HG03060 (cell line): ENCODE results near the gene RRAS2.
"Not testable (repeated sequence)": the region's sequence is repeated elsewhere in the genome, so short reads cannot be mapped to it uniquely, and the experiment has no call there.

Source experiments
- ATAC-seq: cut with Tn5 transposase; IDR thresholded peaks from one replicate; pipeline ENCODE4 v1.9.1; 2021; ENCODE audit warnings: low read depth, moderate number of reproducible peaks; ENCODE audit not compliant: unreplicated experiment

The RRAS2 gene

GRCh38 chr11:14358729-14359439, at the start of gene RRAS2:
Gene RRAS2 (minus strand): TSS chr11:14359183. CDS start chr11:14358870, 313 bp downstream.
- ATAC-seq: no peak

DNA sequence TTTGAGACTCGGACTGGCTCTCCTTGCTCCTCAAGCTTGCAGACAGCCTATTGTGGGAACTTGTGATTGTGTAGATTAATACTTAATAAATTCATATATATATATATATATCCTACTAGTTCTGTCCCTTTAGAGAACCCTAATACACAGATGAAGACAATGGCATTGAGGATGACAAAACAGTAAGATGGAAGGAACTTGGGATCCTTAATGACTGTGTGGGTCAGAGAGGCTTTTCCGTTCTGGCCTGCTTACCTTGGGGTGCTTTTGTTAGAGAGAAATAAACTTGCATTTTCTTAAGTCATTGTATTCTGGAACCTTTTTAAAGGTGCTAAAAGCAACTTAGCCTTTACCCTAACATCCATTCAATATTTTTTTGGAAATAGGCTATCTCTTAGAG, 49.6 kb upstream of the RRAS2 start:
- ATAC-seq: no peak

- ATAC-seq: not testable (repeated sequence)
Measured at GRCh38 chr11:14406116-14406515, 47.1 kb upstream of the RRAS2 start.

DNA sequence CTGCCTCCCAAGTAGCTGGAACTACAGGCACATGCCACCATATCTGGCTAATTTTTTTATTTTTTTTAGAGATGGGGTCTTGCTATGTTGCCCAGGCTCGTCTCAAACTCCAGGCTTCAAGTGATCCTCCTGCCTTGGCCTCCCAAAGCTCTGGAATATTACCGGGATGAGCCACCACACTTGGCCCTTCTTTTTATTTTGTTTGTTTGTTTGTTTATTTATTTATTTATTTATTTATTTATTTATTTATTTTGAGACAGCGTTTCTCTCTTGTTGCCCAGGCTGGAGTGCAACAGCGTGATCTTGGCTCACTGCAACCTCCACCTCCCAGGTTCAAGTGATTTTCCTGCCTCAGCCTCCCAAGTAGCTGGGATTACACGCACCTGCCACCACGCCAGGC, 44.5 kb upstream of the RRAS2 start:
- not testable (repeated sequence) for ATAC-seq

GRCh38 chr11:14399087-14399486, 40.1 kb upstream of the RRAS2 start:
- no peak for ATAC-seq

GRCh38 chr11:14396273-14396672, 37.3 kb upstream of the RRAS2 start:
- no peak for ATAC-seq

GRCh38 chr11:14393889-14394288, 34.9 kb upstream of the RRAS2 start:
- no peak for ATAC-seq

GRCh38 chr11:14393129-14393528, 34.1 kb upstream of the RRAS2 start:
- ATAC-seq: no peak

- no peak for ATAC-seq
Measured at GRCh38 chr11:14390669-14391068, 31.7 kb upstream of the RRAS2 start.

- ATAC-seq: no peak
Measured at GRCh38 chr11:14388352-14388751, 29.4 kb upstream of the RRAS2 start.

- no peak for ATAC-seq
Measured at GRCh38 chr11:14386895-14387480, 28.0 kb upstream of the RRAS2 start.

- no peak for ATAC-seq
Measured at GRCh38 chr11:14386081-14386480, 27.1 kb upstream of the RRAS2 start.

DNA sequence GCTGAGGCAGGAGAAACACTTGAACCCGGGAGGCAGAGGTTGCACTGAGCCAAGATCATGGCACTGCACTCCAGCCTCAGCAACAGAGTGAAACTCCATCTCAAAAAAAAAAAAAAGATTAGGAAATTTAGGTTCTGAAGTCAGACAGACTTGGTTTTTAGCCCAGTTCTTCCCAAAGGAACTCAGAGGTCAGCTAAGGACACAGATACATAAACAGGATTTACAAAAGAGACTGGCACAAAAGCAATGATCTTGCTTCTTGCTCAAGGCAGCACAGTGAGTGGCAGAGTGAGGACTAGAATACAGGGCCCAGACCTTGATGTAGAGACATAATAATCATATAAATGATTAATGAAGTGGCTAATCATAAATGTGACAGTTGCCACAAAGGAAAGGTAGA, 25.4 kb upstream of the RRAS2 start:
- no peak for ATAC-seq

- no peak for ATAC-seq
Measured at GRCh38 chr11:14381968-14382367, 23.0 kb upstream of the RRAS2 start.

GRCh38 chr11:14380947-14381561, 22.1 kb upstream of the RRAS2 start:
- no peak for ATAC-seq

- ATAC-seq: no peak
Measured at GRCh38 chr11:14380125-14380936, 21.3 kb upstream of the RRAS2 start.

GRCh38 chr11:14378171-14378570, 19.2 kb upstream of the RRAS2 start:
- no peak for ATAC-seq

DNA sequence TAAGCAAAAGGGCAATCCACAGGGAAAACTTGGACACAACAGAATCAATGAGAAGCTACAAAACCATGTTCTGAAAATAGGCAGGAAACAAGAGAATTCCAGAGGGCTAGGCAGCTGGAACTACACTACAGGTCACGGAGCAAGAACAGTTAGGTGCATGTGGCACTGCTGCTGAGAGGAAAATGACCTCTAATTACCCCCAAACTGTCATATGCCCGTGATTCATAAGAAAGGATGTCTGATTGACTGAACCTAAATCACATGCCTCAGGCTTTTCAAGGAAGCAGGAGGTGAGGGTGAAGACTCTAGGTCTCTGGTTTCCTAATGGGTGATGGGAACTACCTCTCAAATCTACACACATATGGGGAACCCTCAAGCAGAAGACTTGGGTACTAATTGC, 17.9 kb upstream of the RRAS2 start:
- ATAC-seq: no peak

GRCh38 chr11:14374922-14375830, 16.2 kb upstream of the RRAS2 start:
- ATAC-seq: no peak
